DND-41 (cell line): ENCODE results near the gene LYSET.

Source experiments
- ATAC-seq: fragments of 200-7000 bp; cut with Tn5 transposase; 3 replicates; pipeline ENCODE4 v1.9.1; 2021; ENCODE audit warnings: low read depth; ENCODE audit not compliant: insufficient read depth
- DNase-seq: peaks from one replicate; pipeline ENCODE4 v3.0.0-alpha.2; 2020
- H2AFZ ChIP-seq: 2 replicates; pipeline ENCODE4 v1.6.0; 2012; ENCODE audit warnings: low read depth, low read length
- H3K27ac ChIP-seq: 2 replicates; pipeline ENCODE4 v1.5.1; 2012; ENCODE audit warnings: low read length, inconsistent platforms
- H3K27me3 ChIP-seq: fragments of 200-600 bp; sonication (generic); 2 replicates; pipeline ENCODE4 v1.6.0; 2012; ENCODE audit warnings: low read length, mild to moderate bottlenecking, inconsistent platforms; ENCODE audit not compliant: insufficient read depth, poor library complexity
- H3K36me3 ChIP-seq: 2 replicates; pipeline ENCODE4 v1.5.1; 2012; ENCODE audit warnings: low read length, inconsistent platforms; ENCODE audit not compliant: insufficient read depth
- H3K4me1 ChIP-seq: 2 replicates; pipeline ENCODE4 v1.5.1; 2012; ENCODE audit warnings: mild to moderate bottlenecking, low read length; ENCODE audit not compliant: insufficient read depth
- H3K4me2 ChIP-seq: 2 replicates; pipeline ENCODE4 v1.6.0; 2012; ENCODE audit warnings: mild to moderate bottlenecking, moderate library complexity, low read length, inconsistent platforms; ENCODE audit not compliant: insufficient read depth
- H3K4me3 ChIP-seq, 2 experiments: fragments of 200-600 bp in 1 of 2; shearing (Covaris generic) in 1 of 2; 2 replicates each; pipeline ENCODE4 v1.5.1; 2012 to 2016; ENCODE audit warnings: inconsistent platforms in 2 of 2, low read length in 2 of 2, mild to moderate bottlenecking in 2 of 2, low read depth in 1 of 2, moderate library complexity in 1 of 2
- H3K79me2 ChIP-seq: 2 replicates; pipeline ENCODE4 v1.6.0; 2012; ENCODE audit warnings: low read length, inconsistent platforms; ENCODE audit not compliant: insufficient read depth
- H3K9ac ChIP-seq: 2 replicates; pipeline ENCODE4 v1.6.0; 2012; ENCODE audit warnings: low read depth, mild to moderate bottlenecking, inconsistent platforms, low read length, moderate library complexity
- H3K9me3 ChIP-seq: 2 replicates; pipeline ENCODE4 v1.5.1; 2012; ENCODE audit warnings: low read length, moderate library complexity, mild to moderate bottlenecking, inconsistent platforms; ENCODE audit not compliant: insufficient read depth, severe bottlenecking
- H4K20me1 ChIP-seq: 2 replicates; pipeline ENCODE4 v1.6.0; 2012; ENCODE audit warnings: low read length; ENCODE audit not compliant: insufficient read depth
- EZH2 ChIP-seq: IDR thresholded peaks from 3 replicates; pipeline ENCODE4 v1.6.1; 2012; ENCODE audit warnings: borderline replicate concordance, low read depth, mild to moderate bottlenecking, moderate library complexity, low read length, inconsistent platforms; ENCODE audit not compliant: severe bottlenecking
- TF ChIP-seq, protein P1 (sequence below): IDR thresholded peaks from 2 replicates; pipeline ENCODE4 v1.5.1; 2012; ENCODE audit warnings: borderline replicate concordance, low read length, moderate library complexity, mild to moderate bottlenecking; ENCODE audit not compliant: poor library complexity, severe bottlenecking; ENCODE audit errors: extremely low read depth

LYSET gene

GRCh38 chr14:93186466-93186865 lies 1.3 kb downstream of the LYSET start:
- peaks cover 41% of the 10 kb centered on the region for H3K36me3 ChIP-seq
- peaks cover 32% of the 10 kb centered on the region for H4K20me1 ChIP-seq
- peaks cover 25% of the 10 kb centered on the region for H3K4me1 ChIP-seq
- H3K27me3 ChIP-seq: no peaks in the 10 kb centered on the region
- ATAC-seq (no peak), DNase-seq (no peak)
- no peaks in the 10 kb centered on the region for H3K9me3 ChIP-seq
- peak overlapping the region; percentile 83 for H3K4me2 ChIP-seq
- H3K27ac ChIP-seq: no peak overlapping the region
- peaks cover 50% of the 10 kb centered on the region for H3K79me2 ChIP-seq
- peak overlapping the region in 1 of 2 experiments; percentile 99; a peak in 2 of 4 replicates for H3K4me3 ChIP-seq
- H2AFZ ChIP-seq: no peak overlapping the region
- peak overlapping the region; percentile 42 for H3K9ac ChIP-seq
- no peak for TF ChIP-seq EZH2
- TF ChIP-seq, protein P1, sequence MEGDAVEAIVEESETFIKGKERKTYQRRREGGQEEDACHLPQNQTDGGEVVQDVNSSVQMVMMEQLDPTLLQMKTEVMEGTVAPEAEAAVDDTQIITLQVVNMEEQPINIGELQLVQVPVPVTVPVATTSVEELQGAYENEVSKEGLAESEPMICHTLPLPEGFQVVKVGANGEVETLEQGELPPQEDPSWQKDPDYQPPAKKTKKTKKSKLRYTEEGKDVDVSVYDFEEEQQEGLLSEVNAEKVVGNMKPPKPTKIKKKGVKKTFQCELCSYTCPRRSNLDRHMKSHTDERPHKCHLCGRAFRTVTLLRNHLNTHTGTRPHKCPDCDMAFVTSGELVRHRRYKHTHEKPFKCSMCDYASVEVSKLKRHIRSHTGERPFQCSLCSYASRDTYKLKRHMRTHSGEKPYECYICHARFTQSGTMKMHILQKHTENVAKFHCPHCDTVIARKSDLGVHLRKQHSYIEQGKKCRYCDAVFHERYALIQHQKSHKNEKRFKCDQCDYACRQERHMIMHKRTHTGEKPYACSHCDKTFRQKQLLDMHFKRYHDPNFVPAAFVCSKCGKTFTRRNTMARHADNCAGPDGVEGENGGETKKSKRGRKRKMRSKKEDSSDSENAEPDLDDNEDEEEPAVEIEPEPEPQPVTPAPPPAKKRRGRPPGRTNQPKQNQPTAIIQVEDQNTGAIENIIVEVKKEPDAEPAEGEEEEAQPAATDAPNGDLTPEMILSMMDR: no peak

- H3K27ac ChIP-seq: no peak overlapping the region
- H3K36me3 ChIP-seq: peaks cover 38% of the 10 kb centered on the region
- H3K4me3 ChIP-seq: no peak overlapping the region
- H3K9me3 ChIP-seq: no peaks in the 10 kb centered on the region
- peaks cover 25% of the 10 kb centered on the region for H3K4me1 ChIP-seq
- no peaks in the 10 kb centered on the region for H3K27me3 ChIP-seq
- DNase-seq (no peak), ATAC-seq (no peak)
- no peak overlapping the region for H3K9ac ChIP-seq
- TF ChIP-seq, protein P1: no peak
- no peak for TF ChIP-seq EZH2
- H3K79me2 ChIP-seq: peaks cover 50% of the 10 kb centered on the region
- H4K20me1 ChIP-seq: peaks cover 30% of the 10 kb centered on the region
- no peak overlapping the region for H3K4me2 ChIP-seq
- no peak overlapping the region for H2AFZ ChIP-seq
Measured at GRCh38 chr14:93186956-93187355, 1.8 kb downstream of the LYSET start.

DNA sequence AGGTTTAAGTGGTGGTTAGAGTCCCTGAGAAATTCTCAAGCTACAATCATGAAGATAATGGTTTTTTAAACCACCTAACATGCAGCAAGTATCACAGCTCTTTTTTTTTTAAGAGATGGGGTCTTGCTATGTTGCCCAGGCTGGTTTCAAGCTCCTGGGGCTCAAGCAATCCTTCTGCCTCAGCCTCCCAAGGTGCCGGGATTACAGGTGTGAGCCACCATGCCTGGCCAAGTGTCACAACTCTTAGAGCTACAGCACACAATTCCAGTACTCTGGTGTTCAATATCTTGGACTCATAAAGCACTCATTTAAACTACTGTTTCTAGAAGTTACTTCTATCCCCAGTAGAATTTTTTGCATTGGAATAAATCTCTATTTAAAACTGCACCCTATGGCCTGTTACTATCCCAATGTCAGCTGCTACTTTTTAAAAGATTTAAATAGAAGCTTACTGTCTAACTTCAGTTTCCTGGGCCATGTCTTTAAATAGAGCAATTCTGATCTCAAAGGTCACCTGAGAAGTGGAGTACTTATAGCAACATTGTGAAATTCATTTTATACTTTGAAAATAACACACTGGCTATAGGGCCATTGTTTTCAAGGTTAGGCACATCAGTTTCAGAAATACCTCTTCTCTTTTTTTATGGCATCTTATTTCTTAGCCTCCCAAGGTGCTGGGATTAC lies 10.3 kb downstream of the LYSET start:
- ATAC-seq (no peak), DNase-seq (no peak)
- Histone ChIP-seq H3K36me3 (peaks cover 8% of the 10 kb centered on the region; the same call in 1 of the 2 replicates), H3K4me1 (no peaks in the 10 kb centered on the region), H2AFZ (no peak overlapping the region), H3K9me3 (no peaks in the 10 kb centered on the region), H3K79me2 (no peaks in the 10 kb centered on the region), H3K4me3 (no peak overlapping the region), H3K9ac (no peak overlapping the region), H3K27ac (no peak overlapping the region), H4K20me1 (no peaks in the 10 kb centered on the region), H3K4me2 (no peak overlapping the region), H3K27me3 (no peaks in the 10 kb centered on the region)
- TF ChIP-seq EZH2: no peak
- TF ChIP-seq, protein P1: no peak
